ENCODE data around the gene MAPK13. TPM values are rescaled to one million over a fixed set of nuclear protein-coding genes. Genes with fewer than 3 reads are reported as not detected.
A peak's percentile ranks its signal among the peaks of the same experiment; 100 is the strongest.

Gene MAPK13
- total RNA-seq, 1 experiment from 2014 or later: 13.6 TPM

- Mint-ChIP-seq H3K27me3 (ENCODE audit: low read depth) (peaks cover 8% of the 10 kb centered on the region), H3K4me3 (no peak overlapping the region), H3K9me3 (no peaks in the 10 kb centered on the region), H3K36me3 (no peaks in the 10 kb centered on the region), H3K27ac (peak overlapping the region; percentile 6; the same call in 1 of the 2 replicates), H3K4me1 (peaks cover 30% of the 10 kb centered on the region)
- ChIA-PET CTCF (interaction anchor here (0.7 to 1.8 kb wide), 3 partner anchors 15 to 378 kb away, joined by 3 to 12 read pairs (median 5); no protein-coding TSS in a partner anchor), POLR2A (no interaction called here)
- ATAC-seq (no peak), DNase-seq (ENCODE audit: low spot score) (no peak)
- TF ChIP-seq TCF7 (CRISPR knock-in tag; IDR thresholded peaks at IDR 0.05; ENCODE audit: low read depth) (no peak), ZNF317 (CRISPR knock-in tag; IDR thresholded peaks at IDR 0.05; ENCODE audit: borderline replicate concordance, low read depth) (no peak), ZNF423 (CRISPR knock-in tag; IDR thresholded peaks at IDR 0.05) (no peak), MLX (CRISPR knock-in tag; IDR thresholded peaks at IDR 0.05) (no peak), HMGA2 (CRISPR knock-in tag; IDR thresholded peaks at IDR 0.05) (no peak), ZNF671 (CRISPR knock-in tag; IDR thresholded peaks at IDR 0.05) (no peak), FOXJ3 (CRISPR knock-in tag; IDR thresholded peaks at IDR 0.05; ENCODE audit: borderline replicate concordance) (no peak), KAT7 (CRISPR knock-in tag; IDR thresholded peaks at IDR 0.05; ENCODE audit: borderline replicate concordance) (no peak), ZNF532 (CRISPR knock-in tag; IDR thresholded peaks at IDR 0.05; ENCODE audit: borderline replicate concordance) (no peak)
Measured at GRCh38 chr6:36124881-36125280, 5.4 kb upstream of the MAPK13 start.

GRCh38 chr6:36125575-36125974 is 4.7 kb upstream of the MAPK13 start:
- Mint-ChIP-seq H3K9me3 (no peaks in the 10 kb centered on the region), H3K4me3 (no peak overlapping the region), H3K4me1 (peaks cover 27% of the 10 kb centered on the region), H3K27ac (no peak overlapping the region), H3K27me3 (ENCODE audit: low read depth) (peaks cover 10% of the 10 kb centered on the region), H3K36me3 (no peaks in the 10 kb centered on the region)
- DNase-seq (ENCODE audit: low spot score) (no peak), ATAC-seq (no peak)
- no peak for TF ChIP-seq ZNF423 (CRISPR knock-in tag; IDR thresholded peaks at IDR 0.05)
- no peak for TF ChIP-seq SMAD4 (CRISPR knock-in tag; IDR thresholded peaks at IDR 0.05)
- TF ChIP-seq ZNF263 (CRISPR knock-in tag; IDR thresholded peaks at IDR 0.05; ENCODE audit: low read depth): no peak
- TF ChIP-seq PREB (CRISPR knock-in tag; IDR thresholded peaks at IDR 0.05; ENCODE audit: borderline replicate concordance): no peak
- TF ChIP-seq USF2 (CRISPR knock-in tag; IDR thresholded peaks at IDR 0.05): no peak
- no peak for TF ChIP-seq EMX1 (CRISPR knock-in tag; IDR thresholded peaks at IDR 0.05)
- TF ChIP-seq RORB (CRISPR knock-in tag; IDR thresholded peaks at IDR 0.05): no peak
- no peak for TF ChIP-seq IRF2 (CRISPR knock-in tag; IDR thresholded peaks at IDR 0.05; ENCODE audit: borderline replicate concordance, low read depth)
- TF ChIP-seq ZSCAN18 (CRISPR knock-in tag; IDR thresholded peaks at IDR 0.05): no peak
- TF ChIP-seq E2F5 (CRISPR knock-in tag; IDR thresholded peaks at IDR 0.05): no peak
- no peak for TF ChIP-seq ZNF532 (CRISPR knock-in tag; IDR thresholded peaks at IDR 0.05; ENCODE audit: borderline replicate concordance)
- no peak for TF ChIP-seq MXD4 (CRISPR knock-in tag; IDR thresholded peaks at IDR 0.05; ENCODE audit: borderline replicate concordance)
- CTCF ChIA-PET: no interaction called here
- POLR2A ChIA-PET: no interaction called here

Measured in WTC11 (cell line).